A549 treated with ZK216348 at 1 μM for 4 hours (cell line): ENCODE results near the gene KPNA3. TPM values are rescaled to one million over a fixed set of nuclear protein-coding genes. Genes with fewer than 3 reads are reported as not detected.

Source experiments
- total RNA-seq: library from RNA; stranded (reverse); fragments of 200-300 nt; extraction: Qiagen RNA extraction; gene quantifications from 5 replicates; pipeline ENCODE4 v1.2.3, GENCODE V29; 2022; ENCODE audit warnings: low read depth

KPNA3 gene
- total RNA-seq, result 19.7 to 33.3 TPM (median 28.2 TPM) in 5 replicates

GRCh38 chr13:49792550-49793324 lies at the start of gene KPNA3:
Gene KPNA3 (minus strand): TSS chr13:49792682. CDS start chr13:49792506, 176 bp downstream.

GRCh38 chr13:49690995-49691784 lies 101.3 kb downstream of the KPNA3 start, which contains the start of gene EBPL:
Gene EBPL (minus strand): TSS chr13:49691486. CDS start chr13:49691424, 62 bp downstream.

Other genes starting within 250 kb of the KPNA3 start
- gene RCBTB1, start 207.1 kb downstream of the KPNA3 start, total RNA-seq, result 5.7 to 9.8 TPM (median 9.2 TPM) in 5 replicates
- gene ARL11, start 164.2 kb downstream of the KPNA3 start, total RNA-seq, result not detected in 5 replicates
- 57.2 to 73.8 TPM (median 70.9 TPM) in 5 replicates for gene EBPL, start 101.2 kb downstream of the KPNA3 start, total RNA-seq
- 9.1 to 12.9 TPM (median 10.5 TPM) in 5 replicates for gene SPRYD7, start 143.7 kb upstream of the KPNA3 start, total RNA-seq
- 13.8 to 16.1 TPM (median 15.2 TPM) in 5 replicates for gene TRIM13, start 204.4 kb upstream of the KPNA3 start, total RNA-seq
- 0.41 to 1.0 TPM (median 0.59 TPM) in 5 replicates for gene KCNRG, start 222.8 kb upstream of the KPNA3 start, total RNA-seq